OCI-LY3 (cell line): ENCODE results near the gene ZNF438.

ENCODE experiments used
- CTCF ChIP-seq: fragments of 200-600, 300-600 bp; sonication (generic); IDR thresholded peaks from 2 replicates; pipeline ENCODE4 v1.5.1; 2014; ENCODE audit warnings: antibody characterized with exemption, low read length, low read depth
- EZH2phosphoT487 ChIP-seq: fragments of 200-600 bp; shearing (Covaris generic); IDR thresholded peaks from 2 replicates; pipeline ENCODE4 v1.6.1; 2018; ENCODE audit warnings: antibody characterized with exemption, mixed run types, low read depth

- TF ChIP-seq CTCF (no peak), EZH2phosphoT487 (no peak)
Measured at GRCh38 chr10:30993155-30993554, 38.5 kb downstream of the ZNF438 start.
